ENCODE results near the gene DCDC2.
"Not testable (repeated sequence)": the region's sequence is repeated elsewhere in the genome, so short reads cannot be mapped to it uniquely, and the experiment has no call there.

The DCDC2 gene

DNA sequence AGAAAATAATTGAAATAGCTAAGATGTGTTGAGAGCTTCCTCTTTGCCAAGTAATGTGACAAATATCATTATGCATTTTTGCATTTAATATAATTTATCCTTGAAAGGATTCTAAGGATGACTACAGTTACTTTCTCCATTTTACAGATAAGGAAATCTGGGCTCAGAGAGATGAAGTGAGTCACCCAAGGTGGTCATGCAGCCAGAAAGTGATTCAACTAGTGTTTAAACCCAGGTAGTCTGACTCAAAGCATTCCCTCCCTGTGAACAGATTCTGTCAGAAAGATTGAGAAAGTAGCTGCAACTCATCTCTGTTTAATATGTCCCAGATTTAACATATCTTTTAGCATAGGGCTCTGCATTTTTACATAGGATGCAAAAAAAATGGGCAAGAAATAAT is 203.7 kb downstream of the DCDC2 start:
- in situ Hi-C loops (cut with MboI; ENCODE audit: low sequenced_read_pairs), result no loop called here

DNA sequence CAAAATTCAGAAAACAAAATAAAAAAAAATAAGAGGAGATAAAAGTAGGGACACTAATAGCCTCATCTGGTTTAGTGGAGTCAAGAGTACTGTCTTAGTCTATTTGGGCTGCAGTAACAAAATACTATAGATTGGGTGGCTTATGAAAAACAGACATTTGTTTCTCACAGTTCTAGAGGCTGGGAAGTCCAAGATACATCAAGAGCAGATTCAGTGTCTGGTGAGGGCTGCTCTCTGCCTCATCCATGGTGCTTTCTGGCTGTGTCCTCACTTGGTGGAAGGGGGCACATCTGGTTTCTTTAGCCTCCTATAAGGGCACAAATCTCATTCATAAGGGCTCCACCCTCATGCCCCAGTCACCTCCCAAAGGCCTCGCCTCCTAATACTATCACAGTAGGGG is 205.8 kb downstream of the DCDC2 start:
- in situ Hi-C loops (cut with MboI; ENCODE audit: low sequenced_read_pairs), result no loop called here

DNA sequence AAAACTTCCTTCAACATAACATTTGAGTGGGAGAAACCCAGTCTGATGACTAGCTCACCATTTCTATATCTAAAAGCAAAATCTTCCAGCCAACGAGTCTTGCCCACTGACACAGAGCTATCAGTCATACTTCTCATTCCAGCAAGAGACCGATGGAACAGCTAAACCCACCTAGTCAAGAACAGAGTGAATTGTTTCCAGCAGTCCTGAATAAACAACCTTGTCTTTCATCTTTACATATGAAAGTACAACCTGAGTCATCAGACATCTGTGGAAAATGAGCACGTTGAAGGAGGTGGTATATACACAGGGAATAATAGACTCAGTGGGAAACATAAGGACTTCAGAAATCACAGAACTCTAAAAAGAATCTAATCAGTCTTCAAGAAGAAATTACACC is 208.0 kb downstream of the DCDC2 start:
- in situ Hi-C loops (cut with MboI; ENCODE audit: low sequenced_read_pairs), result no loop called here

DNA sequence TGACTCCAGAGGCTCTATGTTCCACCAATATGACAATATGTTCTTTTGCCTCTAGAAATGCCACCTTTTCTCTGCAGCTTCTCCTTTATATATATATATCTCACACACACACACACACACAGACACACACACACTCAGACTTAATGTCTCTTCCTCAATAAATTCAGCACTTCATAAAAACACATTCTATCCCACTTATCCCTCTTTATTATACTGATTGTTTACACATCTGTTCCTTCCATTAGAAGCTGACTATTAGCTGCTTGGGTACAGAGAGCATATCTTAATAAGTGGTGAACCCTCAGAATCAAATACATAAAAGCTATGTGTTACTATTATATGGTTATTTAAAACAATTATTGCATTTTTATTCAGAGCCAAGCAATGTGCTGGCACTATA is 208.6 kb downstream of the DCDC2 start:
- in situ Hi-C loops (cut with MboI; ENCODE audit: low sequenced_read_pairs), result no loop called here

DNA sequence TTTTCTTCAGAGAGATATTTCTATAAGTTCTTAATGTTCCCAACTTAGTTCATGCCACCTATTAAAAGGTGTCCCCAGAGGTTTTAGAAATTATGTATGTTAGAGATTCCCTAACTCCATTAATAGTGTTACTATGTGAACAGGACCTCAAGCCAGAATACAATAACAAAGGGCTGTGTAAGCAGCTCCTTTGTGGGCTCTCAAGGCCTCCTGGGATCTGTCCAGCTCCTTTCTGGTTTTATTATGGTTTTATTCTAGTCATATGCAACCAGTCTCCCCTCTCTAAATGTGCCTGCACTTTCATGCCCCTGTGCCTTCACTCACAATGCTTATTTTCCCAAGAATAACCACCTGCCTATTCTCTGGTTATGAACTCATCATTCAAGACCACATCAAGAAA is 209.2 kb downstream of the DCDC2 start:
- in situ Hi-C loops (cut with MboI; ENCODE audit: low sequenced_read_pairs), result no loop called here

DNA sequence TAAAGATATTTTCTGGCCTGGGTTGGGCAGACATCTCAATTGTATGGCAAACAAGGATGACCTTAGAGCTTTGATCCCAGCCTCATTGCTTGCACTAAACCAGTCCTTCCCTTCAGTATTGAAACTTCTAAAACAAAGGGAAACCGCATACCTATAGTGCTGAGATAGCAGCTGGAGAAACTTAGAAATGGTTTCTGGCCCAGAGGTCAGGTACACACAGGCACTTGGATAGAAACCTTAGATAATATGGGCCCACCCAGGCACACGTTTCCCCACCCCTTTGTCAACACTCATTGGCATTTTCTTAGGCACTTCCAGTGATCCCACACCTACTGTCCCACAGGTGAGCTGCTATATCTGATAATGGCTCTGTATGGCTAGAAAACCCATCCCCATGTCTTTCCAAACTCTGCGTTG is 209.7 kb downstream of the DCDC2 start:
- in situ Hi-C loops (cut with MboI; ENCODE audit: low sequenced_read_pairs), result no loop called here

DNA sequence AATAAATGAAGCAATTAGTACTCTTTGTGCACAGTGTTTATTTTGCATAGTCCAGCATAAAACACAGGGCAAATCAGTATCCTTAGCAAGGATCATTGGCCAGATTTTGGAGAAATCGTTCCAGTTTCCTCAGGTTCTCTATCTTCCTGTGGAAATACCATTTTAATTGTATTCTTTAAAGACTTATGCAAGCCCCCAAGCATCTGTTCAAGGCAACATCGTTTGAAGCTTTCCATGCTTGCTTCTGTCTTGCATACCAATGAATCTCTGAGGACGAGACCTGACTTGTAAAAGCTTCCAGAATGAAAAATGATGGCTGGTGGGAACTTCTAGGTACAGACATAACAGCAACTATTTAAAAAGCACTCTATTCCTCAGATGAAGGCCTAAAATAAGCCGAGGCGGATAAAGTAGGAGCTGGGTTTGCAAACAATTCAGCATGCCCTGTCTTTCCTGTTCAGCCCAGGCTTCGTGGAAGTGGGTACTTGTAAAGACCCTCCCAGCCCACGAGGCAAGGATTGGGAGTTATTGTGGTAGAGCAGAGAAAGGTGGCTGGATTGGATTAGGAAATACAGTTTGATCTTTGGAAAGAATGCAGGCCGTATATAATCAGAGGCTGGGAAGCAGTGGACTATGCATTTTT is 210.2 kb downstream of the DCDC2 start:
- in situ Hi-C loops (cut with MboI; ENCODE audit: low sequenced_read_pairs), result no loop called here

DNA sequence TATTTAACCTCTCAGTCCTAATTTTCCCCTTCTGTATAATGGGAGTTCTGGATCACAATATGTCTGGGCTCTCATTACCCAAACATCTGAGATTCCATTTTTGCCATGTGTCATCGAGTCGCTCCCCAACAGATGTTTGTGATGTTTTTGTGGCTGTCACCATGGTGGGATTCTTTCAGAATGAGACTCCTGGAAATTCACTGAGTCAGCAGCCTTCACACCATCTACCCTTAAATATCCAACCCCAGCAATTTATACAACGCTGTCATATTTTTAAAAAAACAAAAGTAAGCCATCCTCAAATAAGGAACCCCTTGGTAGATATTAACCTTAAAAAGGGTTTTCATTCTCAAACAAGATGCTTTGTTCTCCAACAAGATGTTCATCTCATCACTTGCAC is 211.0 kb downstream of the DCDC2 start:
- in situ Hi-C loops (cut with MboI; ENCODE audit: low sequenced_read_pairs), result no loop called here

DNA sequence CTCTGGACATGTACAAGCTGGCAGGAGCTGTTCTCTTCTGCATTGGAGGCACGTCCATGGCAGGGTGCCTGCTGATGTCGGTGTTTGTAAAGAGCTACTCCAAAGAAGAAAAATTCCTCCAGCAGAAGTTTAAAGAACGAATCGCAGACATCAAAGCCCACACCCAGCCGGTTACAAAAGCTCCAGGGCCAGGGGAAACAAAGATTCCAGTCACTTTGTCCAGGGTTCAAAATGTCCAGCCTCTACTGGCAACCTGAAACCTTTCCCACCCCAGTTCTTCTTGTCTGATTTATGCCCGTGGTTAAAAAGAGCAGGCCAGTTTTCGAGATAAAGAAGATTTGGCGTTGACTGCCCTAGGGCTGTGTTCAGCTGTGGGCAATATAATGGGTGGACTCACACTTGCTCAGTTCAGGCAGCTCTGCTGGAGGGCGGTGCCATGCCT is 212.1 kb downstream of the DCDC2 start:
- in situ Hi-C loops (cut with MboI; ENCODE audit: low sequenced_read_pairs), result no loop called here

DNA sequence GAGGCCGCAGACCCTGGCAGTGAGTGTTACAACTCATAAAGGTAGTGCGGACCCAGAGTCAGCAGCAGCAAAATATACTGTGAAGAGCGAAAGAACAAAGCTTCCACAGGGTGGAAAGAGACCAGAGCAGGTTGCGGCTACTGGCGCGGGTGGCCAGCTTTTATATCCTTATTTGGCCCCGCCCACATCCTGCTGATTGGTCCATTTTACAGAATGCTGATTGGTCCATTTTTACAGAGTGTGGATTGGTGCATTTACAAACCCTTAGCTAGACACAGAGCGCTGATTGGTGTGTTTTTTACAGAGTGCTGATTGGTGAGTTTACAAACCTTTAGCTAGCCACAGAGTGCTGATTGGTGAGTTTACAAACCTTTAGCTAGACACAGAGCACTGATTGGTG is 215.1 kb downstream of the DCDC2 start:
- in situ Hi-C loops (cut with MboI; ENCODE audit: low sequenced_read_pairs), result not testable (repeated sequence)

DNA sequence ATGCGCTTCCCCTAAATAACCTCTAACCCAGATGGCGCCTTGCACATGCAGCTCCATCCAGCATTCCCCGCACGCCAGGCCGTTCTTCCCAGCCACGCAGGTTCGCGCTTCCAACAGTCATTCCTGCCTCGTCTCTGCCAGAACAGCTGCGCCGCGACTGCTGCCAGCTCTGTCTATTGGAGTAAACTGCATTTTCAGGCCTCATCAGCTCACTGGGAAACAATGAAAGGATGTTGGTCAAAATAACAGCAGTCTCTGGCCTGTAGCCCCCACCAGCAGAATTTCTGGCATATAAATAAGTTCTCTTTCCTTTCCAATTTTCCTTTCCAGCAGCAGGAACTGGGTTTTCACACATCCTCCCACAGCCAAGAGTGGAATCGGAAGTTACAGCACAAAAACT is 217.3 kb downstream of the DCDC2 start:
- in situ Hi-C loops (cut with MboI; ENCODE audit: low sequenced_read_pairs), result no loop called here

DNA sequence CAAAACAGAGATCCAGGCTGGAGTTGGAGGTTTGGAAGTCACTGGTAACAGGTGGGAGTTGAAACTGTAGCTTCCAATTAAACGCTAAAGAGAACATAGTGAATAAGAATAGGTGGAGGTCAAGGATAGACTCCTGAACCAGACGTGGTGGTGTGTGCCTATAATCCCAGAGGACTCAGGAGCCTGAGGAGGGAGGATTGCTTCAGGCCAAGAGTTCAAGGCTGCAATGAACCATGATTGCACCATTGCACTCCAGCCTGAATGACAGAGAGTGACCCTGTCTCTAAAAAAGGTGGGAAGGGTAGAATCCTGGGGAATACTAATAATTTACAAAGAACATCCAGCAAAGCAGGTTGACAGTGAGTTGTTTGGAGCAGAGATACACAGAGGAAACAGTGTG is 218.2 kb downstream of the DCDC2 start:
- in situ Hi-C loops (cut with MboI; ENCODE audit: low sequenced_read_pairs), result no loop called here

DNA sequence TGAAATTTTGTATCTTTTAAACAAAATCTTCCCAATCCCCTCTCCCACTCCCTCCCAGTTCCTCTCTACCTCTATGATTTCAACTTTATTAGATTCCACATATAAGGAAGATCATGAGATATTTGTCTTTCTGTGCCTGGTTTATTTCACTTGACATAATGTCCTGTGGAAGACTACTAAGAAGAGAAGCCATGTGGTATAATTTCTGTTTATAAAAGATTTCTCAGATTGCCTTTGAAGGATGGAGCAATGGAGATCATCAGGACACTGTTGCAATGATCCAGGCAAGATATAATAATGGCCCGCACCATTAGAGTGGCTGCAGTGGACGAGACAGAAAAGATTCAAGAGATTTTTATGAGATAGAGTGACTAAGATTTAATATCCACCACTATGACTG is 218.8 kb downstream of the DCDC2 start:
- in situ Hi-C loops (cut with MboI; ENCODE audit: low sequenced_read_pairs), result no loop called here

DNA sequence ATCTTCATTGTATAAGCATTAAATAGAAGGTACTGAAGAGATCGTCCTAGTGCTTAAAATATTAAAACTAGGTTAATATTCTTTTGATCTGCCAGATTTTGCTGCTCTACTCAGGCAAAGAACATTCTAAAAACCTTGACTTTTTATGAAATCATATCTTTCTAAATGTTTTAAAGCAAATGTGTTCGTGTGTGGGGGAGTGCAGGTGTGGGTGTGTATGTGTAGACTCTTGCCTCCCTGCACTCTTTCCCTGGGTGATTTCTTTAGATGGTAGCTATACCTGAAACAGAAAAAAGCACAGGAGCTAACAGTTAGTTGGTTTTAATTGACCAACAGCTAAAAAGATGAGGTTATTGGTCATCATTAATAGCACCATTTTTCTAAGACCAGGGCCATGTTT is 226.1 kb downstream of the DCDC2 start:
- in situ Hi-C loops (cut with MboI; ENCODE audit: low sequenced_read_pairs), result no loop called here

DNA sequence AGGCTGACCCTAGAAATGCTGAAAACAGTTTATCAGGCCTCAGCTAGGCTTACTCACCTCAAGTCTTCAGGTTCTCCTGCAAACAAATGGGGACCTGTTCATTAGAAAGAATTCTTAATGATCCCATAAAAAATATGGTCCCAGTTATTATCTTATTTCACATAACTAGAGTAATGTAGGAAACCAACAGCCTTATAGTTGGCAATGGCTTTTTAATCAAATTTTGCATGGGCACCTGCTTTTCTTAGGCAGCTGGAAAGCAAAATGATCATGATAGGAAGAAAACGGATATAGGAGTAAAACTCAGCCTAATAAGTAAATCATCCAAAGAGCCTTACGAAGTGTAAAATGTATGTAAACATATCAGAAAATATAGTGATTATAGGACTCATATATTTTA is 230.5 kb downstream of the DCDC2 start:
- in situ Hi-C loops (cut with MboI; ENCODE audit: low sequenced_read_pairs), result no loop called here

DNA sequence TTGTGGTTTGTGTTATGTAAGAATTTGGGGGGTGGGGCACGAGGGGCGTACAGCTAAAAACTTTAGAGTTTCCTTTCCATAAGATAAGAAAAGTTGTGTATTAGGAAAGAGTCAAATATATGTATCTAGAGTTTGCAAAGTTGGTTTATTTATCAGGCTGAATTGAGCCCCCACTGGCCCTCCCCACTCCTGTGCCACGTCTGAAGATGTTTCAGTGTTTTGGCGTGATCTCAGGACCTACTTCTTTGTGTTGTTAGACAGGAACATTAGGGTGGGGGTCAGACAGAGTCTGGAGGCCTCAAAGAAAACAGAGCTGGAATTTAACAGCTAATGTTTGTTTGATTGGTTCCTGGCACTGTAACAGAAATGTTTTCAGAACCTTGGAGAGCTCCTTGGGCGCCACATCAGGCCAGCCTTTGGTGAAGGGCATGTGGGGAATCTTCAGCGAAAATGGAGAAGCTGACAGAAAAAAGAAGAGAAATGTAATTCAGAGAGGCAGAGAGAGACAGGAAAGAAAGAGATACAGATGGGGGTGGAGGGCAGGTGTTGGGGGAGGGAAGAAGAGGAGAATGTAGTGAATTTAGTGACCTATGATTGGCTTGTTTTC is 231.2 kb downstream of the DCDC2 start:
- in situ Hi-C loops (cut with MboI; ENCODE audit: low sequenced_read_pairs), result no loop called here

DNA sequence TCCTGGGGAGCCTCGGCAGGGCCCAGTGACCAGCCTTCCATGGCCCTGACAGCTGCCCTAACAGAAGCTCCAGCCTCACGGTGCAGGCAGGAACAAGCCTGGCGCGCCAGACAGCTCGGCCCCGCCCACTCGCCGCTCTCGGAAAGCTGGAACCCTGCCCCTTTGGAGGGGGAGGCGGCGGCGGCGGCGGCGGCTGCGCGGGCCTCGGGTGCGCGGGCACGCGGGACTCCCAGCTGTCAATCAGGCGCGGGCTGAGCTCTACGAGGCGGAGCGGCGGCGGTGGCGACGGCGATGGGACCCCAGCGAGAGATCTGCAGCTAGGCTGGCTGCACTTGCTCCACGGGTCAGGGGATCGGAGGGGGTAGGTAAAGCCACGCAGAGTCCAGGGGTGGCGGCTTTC is 231.9 kb downstream of the DCDC2 start, which contains the start of gene NRSN1:
TSS of gene NRSN1 (plus strand) at position 236 of the 400 bp plus-strand sequence. CDS start 8,113 bp downstream, outside the sequence.
- in situ Hi-C loops (cut with MboI; ENCODE audit: low sequenced_read_pairs), result no loop called here

DNA sequence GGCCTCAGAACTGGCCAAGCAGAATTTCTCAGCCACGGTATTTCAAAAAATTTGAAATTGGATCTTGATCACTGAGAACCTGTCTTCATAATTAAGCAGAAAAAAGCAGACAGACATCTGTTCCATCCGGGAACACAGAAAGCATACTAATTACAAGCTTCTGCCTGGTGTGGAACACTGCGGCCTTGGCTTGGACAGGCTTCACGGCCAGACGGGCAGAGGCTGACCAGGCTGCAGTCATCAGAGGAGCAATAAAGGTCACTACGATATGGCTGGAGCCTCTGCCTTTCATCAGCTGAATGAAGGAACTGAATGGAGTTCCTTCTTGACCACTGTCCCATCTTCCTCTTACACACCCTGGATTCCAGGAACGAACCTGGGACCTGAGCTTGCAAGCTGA is 235.7 kb downstream of the DCDC2 start:
- in situ Hi-C loops (cut with MboI; ENCODE audit: low sequenced_read_pairs), result no loop called here
